Activated CD4-positive, alpha-beta memory T cell treated with anti-CD3 and anti-CD28 coated beads for 36 hours (primary cell): Measurements from ENCODE around the gene UQCC2. TPM values are rescaled to one million over a fixed set of nuclear protein-coding genes. Genes with fewer than 3 reads are reported as not detected.
A peak's percentile ranks its signal among the peaks of the same experiment; 100 is the strongest.

Source experiments
- CTCF ChIA-PET: fragments of 350-600 bp; sonication (Branson Sonifier 250); formaldehyde crosslinking; loops from one replicate; lab custom pipeline; 2021; ENCODE audit warnings: antibody characterized with exemption, inconsistent platforms; lab: Charles Lee
- POLR2A ChIA-PET: fragments of 350-600 bp; sonication (Branson Sonifier 250); formaldehyde crosslinking; loops from one replicate; lab custom pipeline; 2021; ENCODE audit warnings: antibody characterized with exemption; lab: Charles Lee
- DNase-seq: peaks from one replicate; pipeline ENCODE4 v3.0.0-alpha.2; 2020
- H3K27ac Mint-ChIP-seq: one replicate; pipeline ENCODE4 v1.8.0; 2021; ENCODE audit warnings: mixed read lengths
- H3K27me3 Mint-ChIP-seq: one replicate; pipeline ENCODE4 v1.8.0; 2021; ENCODE audit warnings: mixed read lengths
- H3K36me3 Mint-ChIP-seq: one replicate; pipeline ENCODE4 v1.8.0; 2021; ENCODE audit warnings: mixed read lengths
- H3K4me1 Mint-ChIP-seq: one replicate; pipeline ENCODE4 v1.8.0; 2021; ENCODE audit warnings: low read depth, mixed read lengths
- H3K4me3 Mint-ChIP-seq: one replicate; pipeline ENCODE4 v1.8.0; 2021; ENCODE audit warnings: mild to moderate bottlenecking, mixed read lengths
- H3K9me3 Mint-ChIP-seq: one replicate; pipeline ENCODE4 v1.8.0; 2021; ENCODE audit warnings: mixed read lengths
- intact Hi-C: fragments of 100-400 bp; cut with micrococcal nuclease; formaldehyde crosslinking; loops from one replicate; pipeline ENCODE4 v1.15.1; 2023
- total RNA-seq, 2 experiments: library from RNA; stranded (reverse); gene quantifications; one replicate each; pipeline ENCODE4 v1.2.3, GENCODE V29; 2021

UQCC2 gene
- total RNA-seq, 2 experiments from 2014 or later = 157 to 160 TPM

GRCh38 chr6:33709605-33710295 lies 1.8 kb downstream of the UQCC2 start:
- no peaks in the 10 kb centered on the region for H3K27me3 Mint-ChIP-seq
- peak overlapping the region; percentile 17 for H3K4me3 Mint-ChIP-seq
- peaks cover 31% of the 10 kb centered on the region for H3K36me3 Mint-ChIP-seq
- CTCF ChIA-PET = interaction anchor here (0.9 to 2.5 kb wide), 3 partner anchors 9 to 34 kb away, joined by 3 to 15 read pairs (median 10); no protein-coding TSS in a partner anchor
- H3K4me1 Mint-ChIP-seq = peaks cover 26% of the 10 kb centered on the region
- no peaks in the 10 kb centered on the region for H3K9me3 Mint-ChIP-seq
- no peak for DNase-seq
- intact Hi-C loops = loop anchor here (2.0 kb wide), 1 partner anchor 79 kb away; the partner anchor contains the start of gene LEMD2
- no peak overlapping the region for H3K27ac Mint-ChIP-seq
- POLR2A ChIA-PET = interaction anchor here (0.8 kb wide), 1 partner anchor 11 kb away, joined by 3 read pairs; no protein-coding TSS in a partner anchor

- intact Hi-C loops = no loop called here
- no peaks in the 10 kb centered on the region for H3K9me3 Mint-ChIP-seq
- CTCF ChIA-PET = interaction anchor here (0.9 to 1.5 kb wide), 3 partner anchors 8 to 35 kb away, joined by 3 to 10 read pairs (median 3); no protein-coding TSS in a partner anchor
- H3K27ac Mint-ChIP-seq = no peak overlapping the region
- POLR2A ChIA-PET = interaction anchor here (0.8 kb wide), 1 partner anchor 12 kb away, joined by 3 read pairs; no protein-coding TSS in a partner anchor
- H3K4me1 Mint-ChIP-seq = peaks cover 26% of the 10 kb centered on the region
- H3K4me3 Mint-ChIP-seq = no peak overlapping the region
- DNase-seq = no peak
- no peaks in the 10 kb centered on the region for H3K27me3 Mint-ChIP-seq
- H3K36me3 Mint-ChIP-seq = peaks cover 35% of the 10 kb centered on the region
Measured at GRCh38 chr6:33708516-33709204, 2.8 kb downstream of the UQCC2 start.

- Mint-ChIP-seq H3K4me1 (peaks cover 26% of the 10 kb centered on the region), H3K27ac (no peak overlapping the region), H3K36me3 (peaks cover 35% of the 10 kb centered on the region), H3K4me3 (no peak overlapping the region), H3K9me3 (no peaks in the 10 kb centered on the region), H3K27me3 (no peaks in the 10 kb centered on the region)
- CTCF ChIA-PET = interaction anchor here (1.3 kb wide), 1 partner anchor 122 kb away, joined by 3 read pairs; no protein-coding TSS in a partner anchor
- POLR2A ChIA-PET = no interaction called here
- no peak for DNase-seq
- intact Hi-C loops = no loop called here
Measured at GRCh38 chr6:33707771-33708170, 3.7 kb downstream of the UQCC2 start.

GRCh38 chr6:33705955-33706725 lies 5.4 kb downstream of the UQCC2 start:
- Mint-ChIP-seq H3K36me3 (peaks cover 37% of the 10 kb centered on the region), H3K4me1 (peaks cover 21% of the 10 kb centered on the region), H3K9me3 (no peaks in the 10 kb centered on the region), H3K27me3 (no peaks in the 10 kb centered on the region), H3K27ac (no peak overlapping the region), H3K4me3 (no peak overlapping the region)
- intact Hi-C loops = no loop called here
- CTCF ChIA-PET = interaction anchor here (1.2 to 1.6 kb wide), 5 partner anchors 12 to 126 kb away, joined by 3 to 8 read pairs (median 5); partner anchors contain the start of gene BAK1
- DNase-seq = no peak
- POLR2A ChIA-PET = no interaction called here

- POLR2A ChIA-PET = no interaction called here
- Mint-ChIP-seq H3K36me3 (peaks cover 36% of the 10 kb centered on the region), H3K4me1 (peaks cover 19% of the 10 kb centered on the region), H3K27me3 (no peaks in the 10 kb centered on the region), H3K4me3 (no peak overlapping the region), H3K9me3 (no peaks in the 10 kb centered on the region), H3K27ac (no peak overlapping the region)
- DNase-seq = no peak
- intact Hi-C loops = no loop called here
- CTCF ChIA-PET = interaction anchor here (1.2 to 1.6 kb wide), 4 partner anchors 11 to 125 kb away, joined by 3 to 8 read pairs (median 5); partner anchors contain the start of gene BAK1
Measured at GRCh38 chr6:33705268-33705885, 6.1 kb downstream of the UQCC2 start.

GRCh38 chr6:33704215-33705066 lies 7.1 kb downstream of the UQCC2 start:
- no peaks in the 10 kb centered on the region for H3K27me3 Mint-ChIP-seq

GRCh38 chr6:33702345-33702977 lies 9.0 kb downstream of the UQCC2 start:
- peak; percentile 35 for DNase-seq
- Mint-ChIP-seq H3K36me3 (peaks cover 23% of the 10 kb centered on the region), H3K27ac (no peak overlapping the region), H3K4me3 (no peak overlapping the region), H3K4me1 (peaks cover 18% of the 10 kb centered on the region), H3K9me3 (no peaks in the 10 kb centered on the region), H3K27me3 (no peaks in the 10 kb centered on the region)
- ChIA-PET POLR2A (interaction anchor here (1.3 kb wide), 1 partner anchor 9 kb away, joined by 7 read pairs; the partner anchor contains the start of gene UQCC2), CTCF (interaction anchor here (0.7 to 1.4 kb wide), 3 partner anchors 9 to 117 kb away, joined by 3 to 8 read pairs (median 3); partner anchors contain the start of gene UQCC2)
- intact Hi-C loops = no loop called here

More at GRCh38 chr6:33704215-33705066, 7.1 kb downstream of the UQCC2 start:
- H3K4me1 Mint-ChIP-seq = peaks cover 20% of the 10 kb centered on the region
- no peak overlapping the region for H3K4me3 Mint-ChIP-seq
- no peak overlapping the region for H3K27ac Mint-ChIP-seq
- H3K9me3 Mint-ChIP-seq = no peaks in the 10 kb centered on the region
- ChIA-PET CTCF (interaction anchor here (1.2 to 1.5 kb wide), 2 partner anchors 115 to 124 kb away, joined by 3 to 5 read pairs; partner anchors contain the start of gene BAK1), POLR2A (no interaction called here)
- intact Hi-C loops = no loop called here
- DNase-seq = no peak
- peaks cover 32% of the 10 kb centered on the region for H3K36me3 Mint-ChIP-seq

GRCh38 chr6:33700391-33701050 lies 11.0 kb downstream of the UQCC2 start:
- H3K27me3 Mint-ChIP-seq = no peaks in the 10 kb centered on the region
- H3K4me1 Mint-ChIP-seq = peaks cover 37% of the 10 kb centered on the region
- H3K36me3 Mint-ChIP-seq = peaks cover 35% of the 10 kb centered on the region
- no peak overlapping the region for H3K4me3 Mint-ChIP-seq
- intact Hi-C loops = loop anchor here (1.0 to 2.0 kb wide), 2 partner anchors 111 to 116 kb away; no protein-coding TSS in a partner anchor
- H3K9me3 Mint-ChIP-seq = no peaks in the 10 kb centered on the region
- peak; percentile 84 for DNase-seq
- POLR2A ChIA-PET = interaction anchor here (1.6 kb wide), 1 partner anchor 11 kb away, joined by 5 read pairs; the partner anchor contains the start of gene UQCC2
- CTCF ChIA-PET = interaction anchor here (0.6 to 2.5 kb wide), 27 partner anchors 9 to 310 kb away, joined by 3 to 37 read pairs (median 5); partner anchors contain the start of genes BAK1, ITPR3 and UQCC2
- peak overlapping the region; percentile 73 for H3K27ac Mint-ChIP-seq

- Mint-ChIP-seq H3K4me3 (no peak overlapping the region), H3K9me3 (no peaks in the 10 kb centered on the region), H3K4me1 (peaks cover 45% of the 10 kb centered on the region), H3K36me3 (peaks cover 38% of the 10 kb centered on the region), H3K27me3 (no peaks in the 10 kb centered on the region), H3K27ac (peak overlapping the region; percentile 73)
- intact Hi-C loops = loop anchor here (1.0 to 10.0 kb wide), 3 partner anchors 110 to 285 kb away; partner anchors contain the start of genes CUTA and PHF1
- POLR2A ChIA-PET = no interaction called here
- CTCF ChIA-PET = interaction anchor here (0.9 to 2.5 kb wide), 17 partner anchors 9 to 309 kb away, joined by 3 to 37 read pairs (median 9); partner anchors contain the start of genes BAK1 and UQCC2
- DNase-seq = no peak
Measured at GRCh38 chr6:33699739-33700138, 11.8 kb downstream of the UQCC2 start.
